Activated T-cell treated with anti-CD3 and anti-CD28 coated beads, Interleukin-2, amount 50 U/mL, for 4 hours (primary cell): ENCODE results near the gene ARF1. TPM values are rescaled to one million over a fixed set of nuclear protein-coding genes. Genes with fewer than 3 reads are reported as not detected.

ENCODE experiments used
- ATAC-seq, 2 donors: fragments of 200-7000 bp; cut with Tn5 transposase; one replicate each; pipeline ENCODE4 v1.10.0; 2021
- DNase-seq: peaks from one replicate; pipeline ENCODE4 v3.0.0-alpha.2; 2020
- H3K27me3 Mint-ChIP-seq: one replicate; pipeline ENCODE4 v1.8.0; 2021; ENCODE audit warnings: low read depth, mixed read lengths
- H3K36me3 Mint-ChIP-seq: one replicate; pipeline ENCODE4 v1.8.0; 2022; ENCODE audit warnings: mixed read lengths; ENCODE audit not compliant: insufficient read depth
- H3K4me1 Mint-ChIP-seq: one replicate; pipeline ENCODE4 v1.8.0; 2021; ENCODE audit warnings: low read depth, mixed read lengths
- H3K4me3 Mint-ChIP-seq: one replicate; pipeline ENCODE4 v1.8.0; 2021; ENCODE audit warnings: mild to moderate bottlenecking, moderate library complexity, mixed read lengths
- H3K9me3 Mint-ChIP-seq: one replicate; pipeline ENCODE4 v1.8.0; 2021; ENCODE audit warnings: mixed read lengths
- total RNA-seq, 3 donors: library from RNA; stranded (reverse); gene quantifications; one replicate each; pipeline ENCODE4 v1.2.1, GENCODE V29; 2021

Gene ARF1
- 100 to 1,000 TPM; 404 to 411 (median 408) TPM for total RNA-seq

- Mint-ChIP-seq H3K9me3 (no peaks in the 10 kb centered on the region), H3K36me3 (peaks cover 16% of the 10 kb centered on the region), H3K4me3 (peak within 1 kb of the TSS; percentile 98), H3K27me3 (no peaks in the 10 kb centered on the region), H3K4me1 (peaks cover 37% of the 10 kb centered on the region)
- ATAC-seq = peak; percentile 88 to 91
- DNase-seq = peak; percentile 92
Measured at GRCh38 chr1:228082214-228082917, at the start of gene ARF1. Gene ARF1 (plus strand): TSS chr1:228082708. CDS start chr1:228097115, 14,407 bp downstream.

- Mint-ChIP-seq H3K27me3 (peaks cover 48% of the 10 kb centered on the region), H3K9me3 (peaks cover 4% of the 10 kb centered on the region), H3K36me3 (no peaks in the 10 kb centered on the region), H3K4me1 (peaks cover 2% of the 10 kb centered on the region), H3K4me3 (no peak overlapping the region)
- ATAC-seq (no peak), DNase-seq (no peak)
Measured at GRCh38 chr1:228033376-228033775, 49.1 kb upstream of the ARF1 start.

DNA sequence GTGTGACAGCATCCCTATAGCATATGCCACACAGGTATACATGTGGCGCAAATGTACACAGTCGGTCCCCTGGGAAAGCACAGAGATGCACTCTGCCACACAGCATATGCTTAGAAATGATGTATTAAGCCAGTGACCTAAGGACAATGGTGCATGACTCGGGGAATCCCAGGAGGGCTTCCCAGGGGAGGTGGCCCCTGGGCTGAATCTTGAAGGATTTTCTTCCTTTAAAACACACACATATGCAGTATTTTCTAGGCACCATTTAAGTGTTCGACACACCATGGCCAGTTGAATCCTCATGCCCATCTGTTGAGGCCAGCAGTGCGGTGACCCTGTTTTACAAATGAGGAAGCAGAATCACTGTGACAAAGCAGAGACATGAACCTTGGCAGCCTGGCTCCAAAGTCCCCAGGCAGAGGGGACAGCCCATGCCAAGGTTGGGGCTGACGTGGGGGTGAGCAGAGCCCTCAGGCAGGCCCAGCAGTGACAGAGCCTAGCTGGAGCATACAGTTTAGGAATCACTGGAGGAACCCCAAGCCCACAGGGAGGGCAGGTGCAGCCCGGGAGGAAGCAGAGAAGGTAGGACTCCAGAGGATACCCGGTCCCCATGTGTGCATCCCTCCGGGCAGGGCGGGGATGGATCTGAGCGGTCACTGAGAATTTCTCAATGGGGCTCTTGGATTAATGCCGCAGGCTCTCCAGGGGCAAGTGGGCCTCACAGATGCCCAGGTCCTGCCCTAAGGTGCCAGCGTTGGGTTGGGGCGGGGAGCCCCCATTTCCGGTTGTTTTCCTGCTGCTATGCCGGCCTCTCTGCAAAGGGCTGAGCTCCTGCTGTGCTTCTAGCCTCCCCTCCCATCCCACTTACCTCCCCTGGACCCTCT, 47.3 kb upstream of the ARF1 start:
- peaks cover 2% of the 10 kb centered on the region for H3K4me1 Mint-ChIP-seq
- no peak overlapping the region for H3K4me3 Mint-ChIP-seq
- DNase-seq (no peak), ATAC-seq (no peak)
- peaks cover 4% of the 10 kb centered on the region for H3K9me3 Mint-ChIP-seq
- H3K36me3 Mint-ChIP-seq = no peaks in the 10 kb centered on the region
- peaks cover 59% of the 10 kb centered on the region for H3K27me3 Mint-ChIP-seq

GRCh38 chr1:228035844-228036243, 46.7 kb upstream of the ARF1 start:
- DNase-seq (no peak), ATAC-seq (no peak)
- Mint-ChIP-seq H3K9me3 (peaks cover 4% of the 10 kb centered on the region), H3K4me3 (no peak overlapping the region), H3K27me3 (peaks cover 55% of the 10 kb centered on the region), H3K4me1 (peaks cover 2% of the 10 kb centered on the region), H3K36me3 (no peaks in the 10 kb centered on the region)

- Mint-ChIP-seq H3K36me3 (no peaks in the 10 kb centered on the region), H3K4me1 (peaks cover 2% of the 10 kb centered on the region), H3K27me3 (peaks cover 53% of the 10 kb centered on the region), H3K9me3 (peaks cover 4% of the 10 kb centered on the region), H3K4me3 (no peak overlapping the region)
- ATAC-seq = no peak
- DNase-seq = no peak
Measured at GRCh38 chr1:228036701-228037231, 45.7 kb upstream of the ARF1 start.

GRCh38 chr1:228037401-228038386, 44.8 kb upstream of the ARF1 start:
- H3K9me3 Mint-ChIP-seq = peaks cover 4% of the 10 kb centered on the region
- H3K27me3 Mint-ChIP-seq = peaks cover 52% of the 10 kb centered on the region
- peaks cover 2% of the 10 kb centered on the region for H3K4me1 Mint-ChIP-seq
- H3K4me3 Mint-ChIP-seq = peak overlapping the region; percentile 23
- DNase-seq = no peak
- no peaks in the 10 kb centered on the region for H3K36me3 Mint-ChIP-seq
- ATAC-seq = peak; percentile 89 to 90

DNA sequence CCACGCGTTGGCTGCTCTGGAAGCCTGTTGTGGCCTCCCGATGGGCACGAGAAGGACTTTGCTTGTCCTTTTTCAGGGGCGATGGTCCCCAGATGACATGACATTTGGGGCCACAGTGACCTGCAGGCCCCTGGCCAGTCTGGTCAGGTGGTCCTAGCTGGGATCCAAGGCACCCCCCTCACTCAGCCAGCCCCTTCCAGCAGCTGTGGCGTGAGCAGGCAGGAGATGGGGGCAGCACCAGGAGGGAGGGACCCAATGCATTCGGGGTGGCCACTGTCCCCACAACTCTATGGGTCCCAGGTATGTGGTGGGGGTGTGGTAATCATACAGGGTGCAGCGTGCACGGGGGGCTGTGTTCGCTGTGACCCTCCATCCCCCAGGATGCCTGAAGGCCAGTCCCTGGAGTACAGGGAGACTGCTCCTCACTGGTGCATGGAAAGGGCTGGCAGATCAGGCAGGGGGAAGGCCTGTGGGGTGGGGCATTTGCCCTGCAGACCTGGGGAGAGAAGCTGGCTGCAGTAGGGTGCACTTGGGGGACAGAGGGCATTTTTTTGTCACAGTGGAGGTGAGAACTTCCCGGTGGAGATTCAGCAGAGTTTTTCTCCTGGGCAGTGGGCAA, 44.0 kb upstream of the ARF1 start:
- no peak overlapping the region for H3K4me3 Mint-ChIP-seq
- ATAC-seq = no peak

GRCh38 chr1:228039006-228039903, 43.3 kb upstream of the ARF1 start:
- ATAC-seq = no peak
- peaks cover 45% of the 10 kb centered on the region for H3K27me3 Mint-ChIP-seq

More for the DNA sequence above, 44.0 kb upstream of the ARF1 start:
- H3K27me3 Mint-ChIP-seq = peaks cover 46% of the 10 kb centered on the region
- no peaks in the 10 kb centered on the region for H3K36me3 Mint-ChIP-seq
- H3K4me1 Mint-ChIP-seq = peaks cover 2% of the 10 kb centered on the region
- DNase-seq = no peak
- H3K9me3 Mint-ChIP-seq = peaks cover 1% of the 10 kb centered on the region

DNA sequence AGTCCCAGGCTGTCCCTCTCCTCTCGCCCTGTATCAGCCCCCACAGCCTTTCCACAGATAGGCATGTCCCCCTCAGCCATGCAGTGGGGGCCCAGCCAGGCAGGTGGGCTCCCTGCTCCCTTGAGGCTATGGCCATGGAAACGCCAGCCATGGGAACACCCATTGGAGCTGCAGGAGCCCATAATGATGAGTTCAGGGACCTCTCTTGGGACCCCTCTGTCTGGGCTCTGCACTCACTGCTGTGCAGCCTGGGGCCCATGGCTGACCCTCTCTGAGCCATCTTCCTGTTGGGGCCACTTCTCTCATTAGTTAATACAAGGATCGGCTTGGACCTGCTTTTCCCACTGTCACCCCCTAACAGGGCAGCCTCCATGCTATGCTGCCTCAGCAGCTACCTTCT, 42.5 kb upstream of the ARF1 start:
- no peak for DNase-seq

More at GRCh38 chr1:228039006-228039903, 43.3 kb upstream of the ARF1 start:
- no peak overlapping the region for H3K4me3 Mint-ChIP-seq
- H3K9me3 Mint-ChIP-seq = no peaks in the 10 kb centered on the region
- no peaks in the 10 kb centered on the region for H3K36me3 Mint-ChIP-seq
- DNase-seq = no peak
- peaks cover 2% of the 10 kb centered on the region for H3K4me1 Mint-ChIP-seq

DNA sequence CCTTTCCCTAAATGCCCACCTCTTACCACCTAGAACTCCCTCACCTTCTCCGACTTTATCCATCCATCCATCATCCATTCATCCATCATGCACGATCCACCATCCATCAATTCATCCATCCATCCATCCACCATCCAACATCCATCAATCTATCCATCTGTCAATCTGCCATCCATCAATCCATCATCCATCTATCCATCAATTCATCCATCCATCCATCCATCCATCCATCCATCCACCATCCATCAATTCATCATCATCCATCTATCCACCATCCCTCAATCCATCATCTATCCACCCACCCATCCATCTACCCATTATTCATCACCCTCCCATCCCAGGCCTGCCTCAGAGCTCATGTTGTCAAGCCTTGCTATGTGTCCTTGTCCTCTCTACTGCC, 41.2 kb upstream of the ARF1 start:
- ATAC-seq (no peak), DNase-seq (no peak)
- Mint-ChIP-seq H3K36me3 (no peaks in the 10 kb centered on the region), H3K4me1 (peaks cover 2% of the 10 kb centered on the region), H3K4me3 (no peak overlapping the region), H3K27me3 (peaks cover 32% of the 10 kb centered on the region), H3K9me3 (no peaks in the 10 kb centered on the region)

More for the DNA sequence above, 42.5 kb upstream of the ARF1 start:
- Mint-ChIP-seq H3K4me3 (no peak overlapping the region), H3K27me3 (peaks cover 44% of the 10 kb centered on the region), H3K9me3 (no peaks in the 10 kb centered on the region), H3K4me1 (peaks cover 2% of the 10 kb centered on the region), H3K36me3 (no peaks in the 10 kb centered on the region)
- no peak for ATAC-seq

DNA sequence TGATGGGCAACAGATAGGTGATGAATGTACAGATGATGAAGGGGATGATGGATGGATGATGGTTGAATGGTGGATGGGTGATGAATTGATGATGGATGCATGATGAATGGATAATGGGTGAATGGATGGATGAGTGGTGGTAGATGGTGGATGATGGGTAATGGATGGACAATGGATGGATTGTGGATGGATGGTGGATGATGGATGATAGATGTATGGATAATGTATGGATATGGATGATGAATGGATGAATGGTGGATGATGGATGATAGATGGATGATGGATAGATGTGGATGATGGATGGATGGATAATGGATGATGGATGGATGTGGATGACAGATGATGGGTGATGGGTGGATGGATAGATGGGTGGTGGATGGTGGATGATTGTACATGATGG, 40.0 kb upstream of the ARF1 start:
- peaks cover 2% of the 10 kb centered on the region for H3K4me1 Mint-ChIP-seq
- H3K36me3 Mint-ChIP-seq = no peaks in the 10 kb centered on the region
- H3K27me3 Mint-ChIP-seq = peaks cover 22% of the 10 kb centered on the region
- no peak for DNase-seq
- H3K9me3 Mint-ChIP-seq = no peaks in the 10 kb centered on the region
- no peak overlapping the region for H3K4me3 Mint-ChIP-seq
- ATAC-seq = no peak

DNA sequence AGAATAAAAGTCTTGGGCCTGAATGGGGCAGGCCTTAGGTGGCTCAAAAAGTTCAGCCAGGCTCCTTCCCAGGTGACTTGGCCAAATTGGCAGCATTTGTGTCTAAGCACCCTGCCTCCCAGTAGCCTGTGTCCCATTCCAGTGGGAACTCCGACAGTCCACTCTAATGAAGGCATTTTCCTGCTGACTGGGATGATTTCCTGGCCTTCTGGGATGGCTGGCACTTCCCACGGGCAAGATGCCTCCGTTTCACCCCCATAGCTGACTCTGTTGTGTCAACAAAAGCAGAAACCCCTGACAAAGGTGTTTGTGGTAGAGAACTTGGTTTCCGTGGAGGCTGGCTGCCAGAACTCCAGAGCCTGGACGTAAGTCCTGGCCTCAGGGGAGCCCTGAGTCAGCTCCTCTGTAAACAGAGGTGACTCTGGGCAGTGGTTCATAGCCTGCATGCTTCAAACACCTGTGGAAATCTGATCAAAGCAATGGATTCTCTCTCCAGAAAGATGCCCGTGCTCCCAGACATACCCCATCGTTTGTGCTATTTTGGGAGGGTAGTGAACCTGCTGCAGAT, 39.1 kb upstream of the ARF1 start:
- ATAC-seq = no peak
- Mint-ChIP-seq H3K4me1 (no peaks in the 10 kb centered on the region), H3K4me3 (no peak overlapping the region), H3K9me3 (no peaks in the 10 kb centered on the region), H3K36me3 (no peaks in the 10 kb centered on the region), H3K27me3 (peaks cover 18% of the 10 kb centered on the region)
- DNase-seq = no peak
